GM20000 (cell line): Measurements from ENCODE around the gene SYK.
"Not testable (repeated sequence)": the region's sequence is repeated elsewhere in the genome, so short reads cannot be mapped to it uniquely, and the experiment has no call there.

Experiments
- DNase-seq: peaks from one replicate; pipeline ENCODE4 v3.0.0; 2012; ENCODE audit warnings: low spot score
- CTCF ChIP-seq: IDR thresholded peaks from 2 replicates; pipeline ENCODE4 v1.5.1; 2012; ENCODE audit warnings: mild to moderate bottlenecking, control low read depth; ENCODE audit errors: extremely low read depth, missing control alignments

SYK gene

GRCh38 chr9:90783964-90784363 lies 17.7 kb upstream of the SYK start:
- no peak for TF ChIP-seq CTCF

GRCh38 chr9:90787771-90788460 lies 13.7 kb upstream of the SYK start:
- DNase-seq = no peak
- TF ChIP-seq CTCF = no peak

More at GRCh38 chr9:90783964-90784363, 17.7 kb upstream of the SYK start:
- no peak for DNase-seq

GRCh38 chr9:90788527-90788926 lies 13.1 kb upstream of the SYK start:
- DNase-seq = not testable (repeated sequence)

- no peak for DNase-seq
- TF ChIP-seq CTCF = no peak
Observed at GRCh38 chr9:90789408-90789807, 12.2 kb upstream of the SYK start.

- no peak for TF ChIP-seq CTCF
- no peak for DNase-seq
Observed at GRCh38 chr9:90789862-90790261, 11.8 kb upstream of the SYK start.

GRCh38 chr9:90793024-90793423 lies 8.6 kb upstream of the SYK start:
- not testable (repeated sequence) for DNase-seq

GRCh38 chr9:90793729-90794128 lies 7.9 kb upstream of the SYK start:
- no peak for TF ChIP-seq CTCF
- DNase-seq = no peak

- TF ChIP-seq CTCF = no peak
- no peak for DNase-seq
Observed at GRCh38 chr9:90795084-90795483, 6.5 kb upstream of the SYK start.
